GM12878 (cell line): Measurements from ENCODE around the gene ICAM2. TPM values are rescaled to one million over a fixed set of nuclear protein-coding genes. Genes with fewer than 3 reads are reported as not detected.

ENCODE experiments used
- MYC ChIP-seq: IDR thresholded peaks from 2 replicates; pipeline ENCODE4 v1.6.1; 2011; ENCODE audit warnings: mild to moderate bottlenecking, low read length, moderate library complexity, inconsistent platforms; ENCODE audit not compliant: insufficient read depth, insufficient replicate concordance, insufficient read length, severe bottlenecking
- NFIC ChIP-seq: IDR thresholded peaks from 2 replicates; pipeline ENCODE4 v1.6.1; 2012; ENCODE audit warnings: low read depth, mild to moderate bottlenecking, inconsistent platforms, low read length, moderate library complexity
- NFYB ChIP-seq: IDR thresholded peaks from 2 replicates; pipeline ENCODE4 v1.6.1; 2011; ENCODE audit warnings: low read depth, mild to moderate bottlenecking, low read length, improper control_type of control experiment, moderate library complexity; ENCODE audit not compliant: insufficient read depth
- REST ChIP-seq: IDR thresholded peaks from 2 replicates; pipeline ENCODE4 v1.6.1; 2012; ENCODE audit warnings: mild to moderate bottlenecking, low read depth, low read length
- ZBTB4 ChIP-seq: fragments of 450-650 bp; formaldehyde crosslinking; IDR thresholded peaks from 2 replicates; pipeline ENCODE4 v1.4.0; 2022; ENCODE audit warnings: mild to moderate bottlenecking, moderate library complexity
- polyA plus RNA-seq, 11 experiments: library from polyadenylated mRNA; depleted of rRNA in 4 of 11; unstranded in 6 of 11; stranded (reverse) in 5 of 11; fragments of >200 nt; fragmentation: Nextera tagmentation in 4 of 11; fragmentation: Illumina TruSeq in 1 of 11; extraction: Ambion mirVana in 4 of 11; extraction: Trizol in 1 of 11; gene quantifications; 1 replicate in 1 of 11; 2 replicates in 10 of 11; pipeline versions ENCODE4 v1.2.1 to v1.2.3, GENCODE V29; 2011 to 2016; ENCODE audit warnings: inconsistent platforms in 2 of 11, missing spikeins in 2 of 11, low read depth in 1 of 11
- total RNA-seq, 4 experiments: library from RNA; depleted of rRNA in 3 of 4; stranded (reverse); fragments of >200 nt in 3 of 4; fragmentation: Illumina TruSeq in 1 of 4; extraction: Trizol in 1 of 4; gene quantifications; 2 replicates each; pipeline versions ENCODE4 v1.2.1 to v1.2.3, GENCODE V29; 2013 to 2021

Gene ICAM2
- total and polyA plus RNA-seq, 10 of the 15 experiments (the other 5 are each of a cell fraction or from before 2014, with no cell fraction given), result 23.6 to 108 (median 58.1) TPM

GRCh38 chr17:64001091-64001579 lies 19.3 kb downstream of the ICAM2 start (continued):
- TF ChIP-seq ZBTB4 (CRISPR knock-in tag), result no peak
- no peak for TF ChIP-seq NFIC
- TF ChIP-seq NFYB, result no peak
- no peak for TF ChIP-seq MYC
- TF ChIP-seq REST, result no peak
- TF ChIP-seq, all 136 proteins: peak for 0
